ENCODE data around the gene PAK5.

Gene PAK5

DNA sequence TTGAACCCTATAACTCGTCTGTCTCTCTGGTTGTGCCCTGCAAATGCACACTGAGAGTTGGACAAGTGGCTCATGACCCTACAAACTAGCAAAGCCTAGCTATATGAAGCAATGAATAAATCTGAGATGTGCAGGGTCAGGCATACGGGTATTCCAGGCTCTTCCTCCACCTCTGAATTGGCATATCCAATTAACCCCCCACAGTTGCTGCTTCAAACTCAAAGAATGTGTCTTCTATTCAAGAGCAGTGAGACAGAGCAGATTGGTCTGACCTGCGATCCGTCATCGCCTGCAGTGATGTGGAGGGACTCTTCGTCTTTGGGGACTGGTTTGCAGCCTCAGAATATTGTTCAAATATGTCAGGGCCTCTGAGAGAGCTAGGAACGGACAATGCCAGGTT is 264.7 kb downstream of the PAK5 start:
- no peak for DNase-seq

DNA sequence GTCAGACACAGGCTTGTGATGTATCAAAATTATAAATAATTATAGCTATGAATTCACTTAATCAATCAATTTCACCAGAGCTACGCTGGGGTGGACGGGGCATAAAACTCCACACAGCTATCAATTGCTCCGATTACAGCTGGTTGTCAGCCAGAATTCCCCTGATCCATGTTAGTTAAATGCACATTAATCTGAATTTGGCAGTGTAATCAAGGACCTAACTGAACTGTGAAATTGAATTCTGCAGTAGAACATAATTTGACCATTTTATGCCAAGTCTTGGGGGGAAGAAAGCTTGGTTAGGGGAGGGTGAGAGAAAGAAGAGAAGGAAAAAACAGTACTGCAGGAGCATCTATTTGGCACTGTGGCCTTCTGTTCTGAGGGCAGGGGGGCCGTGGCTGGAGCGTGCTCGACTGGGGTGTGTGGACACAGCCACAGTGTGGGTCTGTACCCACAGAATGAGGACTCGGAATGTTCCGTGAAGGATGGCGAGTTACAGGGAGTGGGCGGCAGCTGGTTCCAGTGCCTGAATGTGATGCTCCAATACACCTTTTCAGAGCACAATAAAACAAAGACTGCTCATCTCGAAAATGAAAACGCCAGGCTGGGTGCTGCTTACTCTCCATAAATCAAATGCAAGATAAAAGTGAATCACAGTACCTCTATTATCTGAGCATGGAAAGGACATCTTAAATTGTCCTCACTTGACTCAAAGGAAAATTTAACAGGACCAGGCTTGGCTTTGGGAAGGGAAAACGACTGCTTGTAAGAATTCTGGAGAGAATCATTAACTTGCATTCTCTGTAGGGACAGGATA is 265.3 kb downstream of the PAK5 start:
- DNase-seq, result no peak

- DNase-seq, result no peak
These were observed 266.2 kb downstream of the PAK5 start for GRCh38 chr20:9572670-9573069.

DNA sequence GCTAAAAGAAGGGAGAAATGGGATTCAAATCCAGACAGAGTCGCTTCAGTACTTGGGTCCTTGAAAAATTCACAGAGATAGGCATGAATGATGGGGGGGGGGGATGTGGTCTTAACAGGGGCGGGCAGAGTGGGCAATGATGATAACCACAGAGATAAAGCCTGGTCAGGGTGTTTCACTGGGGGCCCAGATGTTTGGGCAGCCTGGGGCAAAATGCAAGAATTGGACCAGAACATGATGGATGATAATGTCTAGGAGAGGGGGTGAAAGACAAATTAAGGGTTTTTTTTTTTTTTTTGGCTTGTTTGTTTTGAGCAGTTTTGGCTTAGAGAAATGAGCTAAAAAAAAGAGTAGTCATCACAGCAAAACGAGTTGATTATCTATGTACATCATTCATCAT is 267.1 kb downstream of the PAK5 start:
- no peak for DNase-seq

DNA sequence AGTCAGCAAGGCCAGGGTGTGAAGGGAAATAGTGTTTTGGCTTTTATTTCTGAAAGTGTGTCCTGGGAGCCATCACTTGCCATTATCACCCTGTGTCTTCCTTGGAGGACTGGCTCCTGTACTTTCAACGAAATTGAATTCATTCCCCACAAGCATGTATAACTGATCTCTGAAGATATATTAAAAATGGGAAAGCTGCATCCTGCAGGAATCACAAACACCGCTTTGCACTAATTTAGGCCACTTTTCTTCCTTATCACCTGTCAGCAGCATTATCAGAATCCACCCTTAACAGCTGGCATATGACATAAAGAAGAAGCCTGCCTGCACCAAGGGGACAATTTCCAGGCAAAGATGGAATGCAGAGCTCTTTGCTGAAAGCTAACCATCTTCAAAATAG is 268.3 kb downstream of the PAK5 start:
- DNase-seq, result no peak

GRCh38 chr20:9566977-9567376 is 271.9 kb downstream of the PAK5 start:
- DNase-seq, result no peak

GRCh38 chr20:9565910-9566550 is 272.8 kb downstream of the PAK5 start:
- DNase-seq, result no peak

- no peak for DNase-seq
These were observed 281.5 kb downstream of the PAK5 start for GRCh38 chr20:9557411-9557810.

- DNase-seq, result no peak
These were observed 283.1 kb downstream of the PAK5 start for GRCh38 chr20:9555781-9556180.

DNA sequence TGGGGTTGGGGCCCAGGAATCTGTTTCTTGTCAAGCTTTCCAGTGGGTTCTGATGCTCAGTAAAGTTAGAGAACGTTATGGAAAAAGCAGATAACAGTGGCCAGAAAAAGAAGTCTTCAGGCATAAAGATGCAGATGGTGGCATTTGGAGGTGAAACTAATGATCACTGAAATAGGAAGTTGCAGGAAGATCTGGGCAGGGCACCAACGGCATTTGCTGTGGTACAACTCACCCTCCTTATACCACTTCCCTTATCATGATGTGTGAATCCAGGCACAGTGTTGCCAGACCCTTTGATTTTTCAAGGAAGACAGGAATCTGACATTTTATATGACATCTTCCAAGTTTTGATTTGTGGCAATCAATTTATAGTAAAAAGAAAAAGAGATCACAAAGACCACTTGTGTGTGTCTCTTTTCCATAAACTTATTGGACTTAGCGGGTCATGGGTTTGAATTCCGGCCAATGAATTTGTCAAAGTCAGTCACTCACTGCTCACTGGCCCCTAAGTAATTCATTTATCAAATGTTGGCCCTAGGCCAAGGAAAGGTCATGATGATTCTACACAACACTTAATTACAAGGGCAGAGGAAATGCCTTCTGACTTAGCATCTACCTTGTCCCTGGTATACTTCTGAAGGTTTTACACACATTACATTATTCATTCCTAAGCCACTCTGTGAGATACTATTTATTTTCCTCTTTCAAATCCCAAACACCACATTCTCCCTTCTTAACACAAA is 286.9 kb downstream of the PAK5 start:
- no peak for DNase-seq

DNA sequence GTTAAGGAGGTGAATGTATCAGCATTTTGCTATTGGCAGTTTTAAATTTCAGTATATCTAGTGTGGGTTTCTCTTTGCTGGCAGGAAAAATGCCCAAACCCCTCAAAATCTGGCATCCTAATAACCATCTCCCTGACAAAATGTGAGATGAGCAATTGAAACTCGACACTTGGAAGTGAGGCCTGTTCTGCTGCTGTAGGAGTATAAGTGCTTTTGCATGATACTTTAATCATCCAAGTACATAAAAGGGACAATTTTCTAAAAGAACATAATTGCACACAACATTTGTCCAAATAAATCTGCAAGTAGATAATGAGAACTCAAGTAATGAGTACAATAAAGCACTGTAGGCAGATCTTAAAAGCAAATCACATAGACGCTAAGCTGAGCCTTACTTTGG is 288.0 kb downstream of the PAK5 start:
- DNase-seq, result no peak

GRCh38 chr20:9550283-9550682 is 288.6 kb downstream of the PAK5 start:
- DNase-seq, result no peak

DNA sequence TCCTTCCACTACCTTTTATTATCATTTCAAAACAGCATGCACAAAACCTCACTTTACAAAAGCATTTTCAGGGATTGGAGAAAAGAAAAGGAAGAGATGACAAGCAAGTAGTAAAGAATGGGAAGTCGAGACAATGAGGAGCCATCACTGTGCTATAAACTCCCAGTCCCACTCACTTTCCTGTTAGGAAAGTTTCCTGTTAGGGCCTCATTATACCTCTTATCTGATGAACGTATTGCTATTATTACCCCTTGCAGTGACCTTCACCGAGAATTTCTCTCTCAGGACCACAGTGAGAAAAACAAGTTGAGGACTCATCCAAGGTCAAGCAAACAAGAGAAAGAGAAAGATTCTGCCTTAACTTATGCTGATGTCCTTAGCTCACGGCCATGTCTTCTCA is 295.7 kb downstream of the PAK5 start:
- DNase-seq, result no peak

DNA sequence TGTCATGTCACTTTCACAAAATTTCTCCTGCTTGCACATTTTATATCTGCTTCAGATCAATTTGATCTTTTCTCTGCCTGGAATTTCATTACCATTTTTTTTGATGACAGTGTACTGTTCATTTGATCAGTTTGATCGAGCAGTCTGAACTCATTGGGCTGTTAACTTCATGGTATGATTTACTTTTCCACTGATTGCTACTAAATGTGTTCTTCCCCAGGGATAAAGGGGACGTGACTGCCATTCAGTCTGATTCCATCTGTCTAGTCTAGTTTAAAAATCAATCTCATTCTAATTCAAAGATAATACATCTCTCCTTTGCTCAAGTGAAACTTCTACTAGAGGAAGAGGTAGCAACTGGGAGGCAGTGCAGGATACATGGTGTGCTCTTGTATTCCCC is 303.4 kb downstream of the PAK5 start:
- no peak for DNase-seq

GRCh38 chr20:9534025-9534424 is 304.9 kb downstream of the PAK5 start:
- DNase-seq, result no peak

DNA sequence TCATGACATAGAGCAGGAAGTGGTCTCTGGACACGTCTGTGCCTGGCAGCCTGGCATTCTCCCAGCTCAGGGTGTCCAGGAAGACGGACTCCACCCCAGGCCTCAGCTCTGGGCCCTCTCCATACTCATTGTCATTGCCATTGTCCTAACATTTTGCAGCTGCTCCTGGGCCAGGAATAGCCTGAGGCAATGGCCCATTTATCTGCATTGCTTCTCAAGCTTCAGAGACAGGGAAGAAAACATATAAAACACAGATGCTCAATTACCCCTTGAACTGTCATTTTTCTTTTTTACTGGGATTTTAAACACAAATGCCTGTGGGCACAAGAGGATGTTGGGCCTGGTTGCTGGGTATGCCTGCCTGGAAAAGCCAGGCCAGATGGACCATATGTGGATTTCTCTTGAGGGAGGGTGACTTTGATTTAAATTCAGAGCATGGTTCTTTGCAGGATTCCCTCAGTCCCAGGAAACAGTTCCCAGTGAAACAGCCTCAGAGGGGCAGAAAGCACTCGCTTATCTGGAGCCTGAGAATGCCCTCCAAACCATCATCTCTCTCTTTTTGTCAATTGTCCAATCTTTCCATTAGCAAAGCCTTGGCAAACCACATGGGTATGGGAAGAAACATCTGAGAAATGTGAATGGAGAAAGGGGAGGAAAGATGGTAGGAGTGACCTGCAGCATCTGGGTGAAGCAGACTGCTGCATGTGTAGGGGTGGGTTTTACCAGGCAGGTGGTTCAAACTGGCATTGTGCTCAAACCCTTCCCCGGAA is 306.6 kb downstream of the PAK5 start:
- DNase-seq, result no peak

- DNase-seq, result no peak
These were observed 307.3 kb downstream of the PAK5 start for GRCh38 chr20:9531581-9531980.

DNA sequence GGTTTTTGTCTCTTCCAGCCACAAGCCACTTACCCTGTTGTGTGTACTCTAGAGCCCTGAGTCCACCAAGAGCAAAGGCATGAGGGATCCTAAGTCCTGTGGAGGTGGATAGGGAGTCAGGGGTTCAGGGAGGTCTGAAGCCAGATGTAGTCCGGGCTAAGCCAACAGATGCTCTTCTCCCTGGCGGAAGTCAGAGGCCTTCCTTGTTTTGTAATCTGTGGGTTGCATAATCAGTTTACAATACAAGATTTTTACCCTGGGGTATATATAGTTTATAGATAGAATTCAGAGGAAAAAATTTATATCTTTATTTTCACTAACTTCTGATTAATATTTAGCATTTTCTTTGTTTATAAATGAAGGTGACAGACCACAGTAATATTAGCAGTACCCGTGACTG is 315.2 kb downstream of the PAK5 start:
- DNase-seq, result no peak

DNA sequence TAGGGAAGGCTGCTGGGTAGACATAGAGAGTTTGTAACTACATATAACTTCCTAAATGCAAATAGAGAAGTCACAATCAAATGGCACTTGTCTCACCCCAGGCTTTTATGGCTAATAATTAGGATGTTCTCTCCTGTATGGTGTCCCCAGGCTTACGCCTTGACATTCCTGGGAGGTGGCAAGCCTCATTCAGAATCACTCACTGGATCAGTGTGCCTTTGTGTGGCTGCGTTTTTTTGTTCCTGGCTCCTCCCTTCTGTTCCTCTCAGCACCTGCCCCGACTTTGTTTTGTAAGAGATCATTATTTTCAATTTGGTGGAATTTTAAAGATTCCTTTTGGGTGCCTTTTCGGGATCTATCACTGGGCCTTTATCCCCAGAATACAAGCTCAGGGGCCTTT is 318.8 kb downstream of the PAK5 start:
- no peak for DNase-seq

GRCh38 chr20:9518576-9519175 is 320.2 kb downstream of the PAK5 start:
- DNase-seq, result no peak

- DNase-seq, result no peak
These were observed 321.3 kb downstream of the PAK5 start for GRCh38 chr20:9517297-9518162.

Measured in activated CD4-positive, CD25-positive, alpha-beta regulatory T cell treated with anti-CD3 and anti-CD28 coated beads, Interleukin-2, amount 50 U/mL, for 72 hours (primary cell).